Omental fat pad (tissue), 4 donors: ENCODE data around the gene CTAG1A. TPM values are rescaled to one million over a fixed set of nuclear protein-coding genes. Genes with fewer than 3 reads are reported as not detected.

ENCODE experiments used
- small RNA-seq: library from RNA; depleted of rRNA; stranded (forward); fragments of <200 nt; gene quantifications from one replicate; pipeline ENCODE3, GENCODE V24; 2016
- total RNA-seq, 4 donors: library from RNA; depleted of rRNA; stranded (reverse); fragments of >200 nt; gene quantifications; one replicate each; pipeline ENCODE4 v1.1.0, GENCODE V29; 2016

The CTAG1A gene
- total RNA-seq, 4 donors from 2014 or later = not detected

Small RNA genes within 50 kb of the gene (small RNA-seq; reads per million reads assigned to genes)
- gene AC244090.1 = not detected
- not detected for gene AC244107.2

Other genes starting within 250 kb of the CTAG1A start
- 1,000 to 10,000 TPM in 1 of 4 donors, 100 to 1,000 TPM in 3; 496 to 1,133 (median 729) TPM for gene FLNA, start 210.5 kb upstream of the CTAG1A start, total RNA-seq
- gene EMD, start 205.8 kb upstream of the CTAG1A start, total RNA-seq = 10 to 100 TPM; 25.7 to 61.8 (median 53.2) TPM
- gene RPL10, start 186.8 kb upstream of the CTAG1A start, total RNA-seq = 1,000 to 10,000 TPM; 6,220 to 8,957 (median 7,673) TPM
- gene DNASE1L1, start 175.9 kb upstream of the CTAG1A start, total RNA-seq = 10 to 100 TPM; 33.4 to 47.3 (median 38.8) TPM
- 10 to 100 TPM; 20.8 to 76.3 (median 33.1) TPM for gene TAFAZZIN, start 173.6 kb upstream of the CTAG1A start, total RNA-seq
- 10 to 100 TPM; 23.8 to 51.8 (median 37.2) TPM for gene ATP6AP1, start 156.5 kb upstream of the CTAG1A start, total RNA-seq
- 100 to 1,000 TPM in 2 of 4 donors, 10 to 100 TPM in 2; 75.3 to 119 (median 96.9) TPM for gene GDI1, start 148.0 kb upstream of the CTAG1A start, total RNA-seq
- gene FAM50A, start 141.0 kb upstream of the CTAG1A start, total RNA-seq = 10 to 100 TPM; 49.2 to 83.2 (median 74.9) TPM
- 10 to 100 TPM in 2 of 4 donors, 1 to 10 TPM in 2; 9.7 to 16.9 (median 11.3) TPM for gene PLXNA3, start 126.9 kb upstream of the CTAG1A start, total RNA-seq
- gene LAGE3, start 105.9 kb upstream of the CTAG1A start, total RNA-seq = 10 to 100 TPM; 12.0 to 26.6 (median 19.7) TPM
- 10 to 100 TPM; 21.3 to 43.0 (median 34.0) TPM for gene UBL4A, start 98.5 kb upstream of the CTAG1A start, total RNA-seq
- gene SLC10A3, start 94.5 kb upstream of the CTAG1A start, total RNA-seq = 10 to 100 TPM; 22.9 to 29.7 (median 26.9) TPM
- gene FAM3A, start 68.9 kb upstream of the CTAG1A start, total RNA-seq = 10 to 100 TPM; 27.7 to 58.3 (median 34.7) TPM
- gene G6PD, start 38.3 kb upstream of the CTAG1A start, total RNA-seq = 10 to 100 TPM; 42.1 to 76.7 (median 58.5) TPM
- gene IKBKG, start 37.5 kb upstream of the CTAG1A start, total RNA-seq = 10 to 100 TPM in 3 of 4 donors, 1 to 10 TPM in 1; 7.5 to 15.4 (median 12.3) TPM
- gene CTAG1B, start 34.1 kb downstream of the CTAG1A start, total RNA-seq = not detected
- gene CTAG2, start 68.4 kb downstream of the CTAG1A start, total RNA-seq = not detected
- 10 to 100 TPM in 3 of 4 donors, 1 to 10 TPM in 1; 4.7 to 22.5 (median 14.8) TPM for gene GAB3, start 165.9 kb downstream of the CTAG1A start, total RNA-seq
- 100 to 1,000 TPM in 1 of 4 donors, 10 to 100 TPM in 3; 29.8 to 125 (median 35.9) TPM for gene DKC1, start 177.7 kb downstream of the CTAG1A start, total RNA-seq
- gene MPP1, start 220.4 kb downstream of the CTAG1A start, total RNA-seq = 100 to 1,000 TPM in 1 of 4 donors, 10 to 100 TPM in 3; 41.8 to 162 (median 45.5) TPM
- 1 to 10 TPM in 1 of 4 donors, not detected in 3; 7.3 TPM for gene SMIM9, start 249.5 kb downstream of the CTAG1A start, total RNA-seq